T-helper 2 cell treated with Interferon-gamma antibody and Interleukin-4, amounts not matched to agents 5 μg/mL and 100 μg/mL, for 36 hours (primary cell): ENCODE measurements around the gene CCNH.

ENCODE experiments used
- DNase-seq: peaks from one replicate; pipeline ENCODE4 v3.0.0; 2021; ENCODE audit warnings: low spot score
- H3K27ac Mint-ChIP-seq: one replicate; pipeline ENCODE4 v1.8.0; 2021; ENCODE audit warnings: mild to moderate bottlenecking, mixed read lengths
- H3K27me3 Mint-ChIP-seq: one replicate; pipeline ENCODE4 v1.8.0; 2021; ENCODE audit warnings: low read depth, mixed read lengths
- H3K36me3 Mint-ChIP-seq: one replicate; pipeline ENCODE4 v1.8.0; 2021; ENCODE audit warnings: low read depth, mixed read lengths
- H3K4me1 Mint-ChIP-seq: one replicate; pipeline ENCODE4 v1.8.0; 2021; ENCODE audit warnings: low read depth, mixed read lengths
- H3K4me3 Mint-ChIP-seq: one replicate; pipeline ENCODE4 v1.8.0; 2022; ENCODE audit warnings: mild to moderate bottlenecking, moderate library complexity, mixed read lengths
- H3K9me3 Mint-ChIP-seq: one replicate; pipeline ENCODE4 v1.8.0; 2021; ENCODE audit warnings: mixed read lengths

Gene CCNH

GRCh38 chr5:87418506-87418905, 5.8 kb upstream of the CCNH start:
- Mint-ChIP-seq H3K27ac (no peak overlapping the region), H3K4me3 (no peak overlapping the region), H3K9me3 (no peaks in the 10 kb centered on the region), H3K4me1 (no peaks in the 10 kb centered on the region), H3K36me3 (no peaks in the 10 kb centered on the region), H3K27me3 (peaks cover 3% of the 10 kb centered on the region)
- DNase-seq: no peak

- DNase-seq: no peak
- H3K27ac Mint-ChIP-seq: peak overlapping the region; percentile 97
These were observed 564 bp upstream of the CCNH start for GRCh38 chr5:87413343-87413645.

GRCh38 chr5:87411973-87412629, 629 bp downstream of the CCNH start:
- no peaks in the 10 kb centered on the region for H3K27me3 Mint-ChIP-seq
- peak overlapping the region; percentile 95 for H3K4me3 Mint-ChIP-seq
- no peak for DNase-seq
- no peaks in the 10 kb centered on the region for H3K9me3 Mint-ChIP-seq
- H3K27ac Mint-ChIP-seq: peak overlapping the region; percentile 97
- H3K36me3 Mint-ChIP-seq: peaks cover 38% of the 10 kb centered on the region
- H3K4me1 Mint-ChIP-seq: peaks cover 22% of the 10 kb centered on the region

More at GRCh38 chr5:87413343-87413645, 564 bp upstream of the CCNH start:
- peaks cover 22% of the 10 kb centered on the region for H3K4me1 Mint-ChIP-seq
- H3K27me3 Mint-ChIP-seq: no peaks in the 10 kb centered on the region
- H3K9me3 Mint-ChIP-seq: no peaks in the 10 kb centered on the region
- H3K4me3 Mint-ChIP-seq: peak overlapping the region; percentile 95
- peaks cover 29% of the 10 kb centered on the region for H3K36me3 Mint-ChIP-seq

- Mint-ChIP-seq H3K27ac (peak overlapping the region; percentile 97), H3K27me3 (no peaks in the 10 kb centered on the region), H3K9me3 (no peaks in the 10 kb centered on the region), H3K4me1 (peaks cover 25% of the 10 kb centered on the region), H3K4me3 (peak overlapping the region; percentile 95), H3K36me3 (peaks cover 44% of the 10 kb centered on the region)
- DNase-seq: no peak
These were observed 1.2 kb downstream of the CCNH start for GRCh38 chr5:87411586-87411972.

GRCh38 chr5:87410931-87411330, 1.8 kb downstream of the CCNH start:
- Mint-ChIP-seq H3K27ac (peak overlapping the region; percentile 78), H3K9me3 (no peaks in the 10 kb centered on the region), H3K27me3 (no peaks in the 10 kb centered on the region), H3K36me3 (peaks cover 48% of the 10 kb centered on the region), H3K4me3 (peak overlapping the region; percentile 95), H3K4me1 (peaks cover 29% of the 10 kb centered on the region)
- no peak for DNase-seq

GRCh38 chr5:87408204-87408603, 4.5 kb downstream of the CCNH start:
- Mint-ChIP-seq H3K9me3 (no peaks in the 10 kb centered on the region), H3K27me3 (no peaks in the 10 kb centered on the region), H3K4me3 (no peak overlapping the region), H3K4me1 (peaks cover 32% of the 10 kb centered on the region), H3K36me3 (peaks cover 64% of the 10 kb centered on the region), H3K27ac (no peak overlapping the region)
- no peak for DNase-seq

- Mint-ChIP-seq H3K9me3 (no peaks in the 10 kb centered on the region), H3K4me1 (peaks cover 21% of the 10 kb centered on the region), H3K36me3 (peaks cover 66% of the 10 kb centered on the region), H3K27me3 (no peaks in the 10 kb centered on the region), H3K27ac (peak overlapping the region; percentile 20), H3K4me3 (no peak overlapping the region)
- no peak for DNase-seq
These were observed 7.1 kb downstream of the CCNH start for GRCh38 chr5:87405472-87406155.

- Mint-ChIP-seq H3K36me3 (peaks cover 68% of the 10 kb centered on the region), H3K27ac (no peak overlapping the region), H3K4me3 (no peak overlapping the region), H3K4me1 (peaks cover 25% of the 10 kb centered on the region), H3K27me3 (no peaks in the 10 kb centered on the region), H3K9me3 (no peaks in the 10 kb centered on the region)
- no peak for DNase-seq
These were observed 8.4 kb downstream of the CCNH start for GRCh38 chr5:87404359-87404758.

- Mint-ChIP-seq H3K4me3 (no peak overlapping the region), H3K4me1 (peaks cover 25% of the 10 kb centered on the region), H3K27ac (no peak overlapping the region), H3K27me3 (no peaks in the 10 kb centered on the region), H3K9me3 (no peaks in the 10 kb centered on the region), H3K36me3 (peaks cover 68% of the 10 kb centered on the region)
- DNase-seq: no peak
These were observed 8.8 kb downstream of the CCNH start for GRCh38 chr5:87403899-87404298.

GRCh38 chr5:87403409-87403808, 9.3 kb downstream of the CCNH start:
- no peaks in the 10 kb centered on the region for H3K27me3 Mint-ChIP-seq
- H3K4me3 Mint-ChIP-seq: no peak overlapping the region
- peaks cover 22% of the 10 kb centered on the region for H3K4me1 Mint-ChIP-seq
- peaks cover 66% of the 10 kb centered on the region for H3K36me3 Mint-ChIP-seq
- H3K27ac Mint-ChIP-seq: no peak overlapping the region
- no peak for DNase-seq
- H3K9me3 Mint-ChIP-seq: no peaks in the 10 kb centered on the region

- Mint-ChIP-seq H3K36me3 (peaks cover 56% of the 10 kb centered on the region), H3K9me3 (no peaks in the 10 kb centered on the region), H3K4me1 (peaks cover 21% of the 10 kb centered on the region), H3K27ac (no peak overlapping the region), H3K27me3 (no peaks in the 10 kb centered on the region), H3K4me3 (no peak overlapping the region)
- no peak for DNase-seq
These were observed 11.1 kb downstream of the CCNH start for GRCh38 chr5:87401626-87402025.

GRCh38 chr5:87400305-87400899, 12.3 kb downstream of the CCNH start:
- H3K4me3 Mint-ChIP-seq: no peak overlapping the region
- peaks cover 50% of the 10 kb centered on the region for H3K36me3 Mint-ChIP-seq
- peaks cover 14% of the 10 kb centered on the region for H3K4me1 Mint-ChIP-seq
- H3K9me3 Mint-ChIP-seq: no peaks in the 10 kb centered on the region
- H3K27ac Mint-ChIP-seq: no peak overlapping the region
- H3K27me3 Mint-ChIP-seq: no peaks in the 10 kb centered on the region
- DNase-seq: no peak

- H3K27me3 Mint-ChIP-seq: no peaks in the 10 kb centered on the region
These were observed 13.0 kb downstream of the CCNH start for GRCh38 chr5:87399720-87400119.

GRCh38 chr5:87398981-87399614, 13.6 kb downstream of the CCNH start:
- H3K4me1 Mint-ChIP-seq: peaks cover 14% of the 10 kb centered on the region
- H3K27me3 Mint-ChIP-seq: no peaks in the 10 kb centered on the region
- H3K9me3 Mint-ChIP-seq: no peaks in the 10 kb centered on the region
- no peak for DNase-seq
- H3K4me3 Mint-ChIP-seq: no peak overlapping the region
- no peak overlapping the region for H3K27ac Mint-ChIP-seq
- H3K36me3 Mint-ChIP-seq: peaks cover 53% of the 10 kb centered on the region

More at GRCh38 chr5:87399720-87400119, 13.0 kb downstream of the CCNH start:
- no peak for DNase-seq
- Mint-ChIP-seq H3K9me3 (no peaks in the 10 kb centered on the region), H3K27ac (no peak overlapping the region), H3K4me1 (peaks cover 14% of the 10 kb centered on the region), H3K36me3 (peaks cover 53% of the 10 kb centered on the region), H3K4me3 (no peak overlapping the region)
